GM21447 (cell line): ENCODE results near the gene ZNF341.

Experiments used
- ATAC-seq: cut with Tn5 transposase; IDR thresholded peaks from one replicate; pipeline ENCODE4 v1.9.1; 2021; ENCODE audit not compliant: unreplicated experiment

The ZNF341 gene

GRCh38 chr20:33821270-33821836, 89.6 kb downstream of the ZNF341 start:
- no peak for ATAC-seq

- no peak for ATAC-seq
These were observed 90.6 kb downstream of the ZNF341 start for GRCh38 chr20:33822423-33822822.

- no peak for ATAC-seq
These were observed 91.2 kb downstream of the ZNF341 start for GRCh38 chr20:33822991-33823390.

GRCh38 chr20:33824852-33825251, 93.1 kb downstream of the ZNF341 start:
- ATAC-seq = no peak

GRCh38 chr20:33825340-33826269, 93.8 kb downstream of the ZNF341 start:
- no peak for ATAC-seq

GRCh38 chr20:33826270-33826897, 94.6 kb downstream of the ZNF341 start:
- no peak for ATAC-seq

GRCh38 chr20:33827109-33827508, 95.3 kb downstream of the ZNF341 start:
- ATAC-seq = no peak

- ATAC-seq = no peak
These were observed 96.0 kb downstream of the ZNF341 start for GRCh38 chr20:33827634-33828325.

GRCh38 chr20:33828326-33828844, 96.6 kb downstream of the ZNF341 start:
- ATAC-seq = no peak

GRCh38 chr20:33828967-33829560, 97.3 kb downstream of the ZNF341 start:
- no peak for ATAC-seq

- no peak for ATAC-seq
These were observed 97.8 kb downstream of the ZNF341 start for GRCh38 chr20:33829636-33830035.

GRCh38 chr20:33830371-33830770, 98.6 kb downstream of the ZNF341 start:
- ATAC-seq = no peak

GRCh38 chr20:33832103-33832804, 100.5 kb downstream of the ZNF341 start:
- no peak for ATAC-seq

GRCh38 chr20:33833333-33833732, 101.5 kb downstream of the ZNF341 start:
- no peak for ATAC-seq

GRCh38 chr20:33835615-33836172, 103.9 kb downstream of the ZNF341 start:
- no peak for ATAC-seq

GRCh38 chr20:33836277-33836676, 104.5 kb downstream of the ZNF341 start:
- ATAC-seq = no peak

- ATAC-seq = no peak
These were observed 105.5 kb downstream of the ZNF341 start for GRCh38 chr20:33837096-33837830.

- ATAC-seq = no peak
These were observed 106.5 kb downstream of the ZNF341 start for GRCh38 chr20:33838035-33838864.
